Lung (tissue), 12 donors: ENCODE results near the gene ANKRD33. TPM values are rescaled to one million over a fixed set of nuclear protein-coding genes. Genes with fewer than 3 reads are reported as not detected.

Experiments used
- ATAC-seq: fragments of 200-7000 bp; cut with Tn5 transposase; one replicate; pipeline ENCODE4 v1.9.1; 2020; ENCODE audit warnings: moderate number of reproducible peaks; ENCODE audit not compliant: insufficient read depth, low FRiP score
- DNase-seq, 3 donors: peaks; one replicate each; pipeline ENCODE4 v3.0.0-alpha.2; 2013 to 2017
- H3K27ac ChIP-seq, 2 donors: one replicate each; pipeline ENCODE4 v1.5.1; 2013; ENCODE audit warnings: mild to moderate bottlenecking in 2 of 2, moderate library complexity in 2 of 2, control low read depth in 1 of 2, inconsistent platforms in 1 of 2, low read depth in 1 of 2, low read length in 1 of 2
- H3K27me3 ChIP-seq, 3 donors: one replicate each; pipeline ENCODE4 v1.5.1; 2013; ENCODE audit warnings: low read length in 2 of 3; ENCODE audit not compliant: control insufficient read depth in 3 of 3, insufficient read depth in 3 of 3
- H3K36me3 ChIP-seq, 4 donors: one replicate each; pipeline ENCODE4 v1.5.1; 2013; ENCODE audit warnings: low read length in 4 of 4, mild to moderate bottlenecking in 1 of 4, moderate library complexity in 1 of 4; ENCODE audit not compliant: control insufficient read depth in 4 of 4, insufficient read depth in 4 of 4
- H3K4me1 ChIP-seq, 5 donors: one replicate each; pipeline ENCODE4 v1.5.1; 2013; ENCODE audit warnings: low read length in 5 of 5, mild to moderate bottlenecking in 2 of 5, moderate library complexity in 1 of 5; ENCODE audit not compliant: control insufficient read depth in 5 of 5, insufficient read depth in 5 of 5
- H3K4me3 ChIP-seq: one replicate; pipeline ENCODE4 v1.5.1; 2013; ENCODE audit warnings: mild to moderate bottlenecking, control low read depth, moderate library complexity
- H3K9ac ChIP-seq, 2 donors: one replicate each; pipeline ENCODE4 v1.5.1; 2013; ENCODE audit warnings: low read length in 2 of 2, control low read depth in 1 of 2; ENCODE audit not compliant: insufficient read depth in 1 of 2
- H3K9me3 ChIP-seq, 4 donors: one replicate each; pipeline ENCODE4 v1.5.1; 2013; ENCODE audit warnings: low read length in 3 of 4, mild to moderate bottlenecking in 1 of 4, moderate library complexity in 1 of 4; ENCODE audit not compliant: control insufficient read depth in 4 of 4, insufficient read depth in 3 of 4
- WGBS, 2 donors: extraction: QIAGEN DNeasy Blood & Tissue Kit; methylation state at CpG; one replicate each; pipeline ENCODE4 v1.1.7; 2013; 5-methylcytosine and 5-hydroxymethylcytosine counted together
- polyA plus RNA-seq, 2 donors: library from polyadenylated mRNA; stranded (reverse); fragments of 200-250 nt; gene quantifications; one replicate each; pipeline ENCODE4 v1.2.1, GENCODE V29; 2013
- total RNA-seq, 2 donors: library from RNA; depleted of rRNA in 1 of 2; stranded (reverse); fragments of >200 nt in 1 of 2; gene quantifications; one replicate each; pipeline ENCODE4 v1.2.1, GENCODE V29; 2014 to 2021
- TF ChIP-seq, protein P1 (sequence below): IDR thresholded peaks from 2 replicates; pipeline ENCODE4 v1.5.1; 2012; ENCODE audit warnings: mild to moderate bottlenecking; ENCODE audit errors: control extremely low read depth, extremely low read depth
- donor health status: control.
- donor health status: control.
- donor health status: Bipolar disorder and iron deficiency.
- donor health status: healthy.
- donor health status: DM: yes; HTN: yes; CAD: no.

Gene ANKRD33
- total and polyA plus RNA-seq, 4 donors: 0.14 to 0.50 (median 0.23) TPM

DNA sequence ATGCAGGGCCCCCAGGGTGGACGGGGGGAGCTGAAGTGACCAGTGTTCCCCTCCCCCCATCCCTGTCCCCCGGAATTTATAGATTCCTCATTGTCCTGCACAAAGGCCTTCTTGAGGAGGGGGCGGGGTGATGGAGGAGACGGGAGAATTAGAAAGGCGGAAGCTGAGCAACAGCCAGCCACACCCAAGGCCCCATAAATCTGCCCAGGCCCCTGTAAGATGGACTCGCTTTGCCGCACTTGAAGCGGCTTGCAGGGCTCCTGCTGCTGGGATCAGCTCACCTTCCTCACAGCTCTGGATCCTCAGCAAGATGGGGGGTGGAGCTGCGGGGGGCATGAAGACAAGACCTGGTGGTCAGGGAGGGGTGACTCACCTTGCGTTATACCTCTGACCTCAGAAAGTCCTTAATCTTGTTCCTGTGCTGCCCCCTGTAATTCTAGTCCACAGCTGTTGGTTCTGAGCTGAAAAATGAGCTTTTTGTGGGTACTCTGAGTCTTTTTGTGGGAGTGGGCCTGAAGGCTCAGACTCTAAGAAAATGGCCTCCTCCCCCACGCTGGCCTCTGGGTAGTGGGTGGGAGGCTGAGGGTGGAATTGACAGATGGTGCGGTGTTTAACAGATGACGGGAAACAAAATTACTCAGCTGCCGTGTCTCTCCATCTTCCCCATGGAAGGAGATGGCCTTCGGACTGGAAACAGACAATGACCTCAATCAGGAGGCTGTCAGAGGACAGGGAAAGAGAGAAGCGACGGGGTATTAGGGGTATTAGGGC is 15.8 kb upstream of the ANKRD33 start:
- no peak for DNase-seq
- Histone ChIP-seq H3K27me3 (peaks cover 0 to 3% (median 3%) of the 10 kb centered on the region in 3 donors), H3K36me3 (no peaks in the 10 kb centered on the region), H3K9ac (no peak overlapping the region), H3K9me3 (no peaks in the 10 kb centered on the region), H3K4me1 (peaks cover 0 to 15% (median 0%) of the 10 kb centered on the region in 5 donors), H3K27ac (no peak overlapping the region), H3K4me3 (no peak overlapping the region)
- TF ChIP-seq, protein P1, sequence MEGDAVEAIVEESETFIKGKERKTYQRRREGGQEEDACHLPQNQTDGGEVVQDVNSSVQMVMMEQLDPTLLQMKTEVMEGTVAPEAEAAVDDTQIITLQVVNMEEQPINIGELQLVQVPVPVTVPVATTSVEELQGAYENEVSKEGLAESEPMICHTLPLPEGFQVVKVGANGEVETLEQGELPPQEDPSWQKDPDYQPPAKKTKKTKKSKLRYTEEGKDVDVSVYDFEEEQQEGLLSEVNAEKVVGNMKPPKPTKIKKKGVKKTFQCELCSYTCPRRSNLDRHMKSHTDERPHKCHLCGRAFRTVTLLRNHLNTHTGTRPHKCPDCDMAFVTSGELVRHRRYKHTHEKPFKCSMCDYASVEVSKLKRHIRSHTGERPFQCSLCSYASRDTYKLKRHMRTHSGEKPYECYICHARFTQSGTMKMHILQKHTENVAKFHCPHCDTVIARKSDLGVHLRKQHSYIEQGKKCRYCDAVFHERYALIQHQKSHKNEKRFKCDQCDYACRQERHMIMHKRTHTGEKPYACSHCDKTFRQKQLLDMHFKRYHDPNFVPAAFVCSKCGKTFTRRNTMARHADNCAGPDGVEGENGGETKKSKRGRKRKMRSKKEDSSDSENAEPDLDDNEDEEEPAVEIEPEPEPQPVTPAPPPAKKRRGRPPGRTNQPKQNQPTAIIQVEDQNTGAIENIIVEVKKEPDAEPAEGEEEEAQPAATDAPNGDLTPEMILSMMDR: no peak
- WGBS, 2 donors: 81 to 86% methylated on average over 17 of the region's 17 CpGs
- ATAC-seq: no peak

GRCh38 chr12:51872689-51872981 is 15.3 kb upstream of the ANKRD33 start:
- Histone ChIP-seq H3K36me3 (no peaks in the 10 kb centered on the region), H3K4me1 (peaks cover 0 to 15% (median 0%) of the 10 kb centered on the region in 5 donors), H3K27ac (no peak overlapping the region), H3K9me3 (no peaks in the 10 kb centered on the region), H3K9ac (no peak overlapping the region), H3K4me3 (no peak overlapping the region), H3K27me3 (peaks cover 0 to 3% (median 3%) of the 10 kb centered on the region in 3 donors)
- no peak for DNase-seq
- WGBS, 2 donors: 95 to 96% methylated on average over 3 of the region's 3 CpGs
- ATAC-seq: no peak
- TF ChIP-seq, protein P1: no peak

GRCh38 chr12:51873251-51873994 is 14.5 kb upstream of the ANKRD33 start:
- Histone ChIP-seq H3K4me1 (peaks cover 0 to 13% (median 0%) of the 10 kb centered on the region in 5 donors), H3K27ac (no peak overlapping the region), H3K9ac (no peak overlapping the region), H3K4me3 (no peak overlapping the region), H3K36me3 (no peaks in the 10 kb centered on the region), H3K27me3 (peaks cover 0 to 3% (median 3%) of the 10 kb centered on the region in 3 donors), H3K9me3 (no peaks in the 10 kb centered on the region)
- DNase-seq (no peak), ATAC-seq (no peak)
- WGBS, 2 donors: 83 to 88% methylated on average over 8 of the region's 8 CpGs
- TF ChIP-seq, protein P1: no peak
